ENCODE data around the gene IMPG1.

GRCh38 chr6:75906871-75907270, 165.6 kb downstream of the IMPG1 start:
- TF ChIP-seq CTCF (IDR thresholded peaks at IDR 0.05) (no peak), POLR2A (IDR thresholded peaks at IDR 0.05) (no peak), EP300 (IDR thresholded peaks at IDR 0.05) (no peak)
